NCI-H510A treated with DMSO at 0.1 percent for 48 hours (cell line): ENCODE results near the gene MED13L.

Source experiments
- DNase-seq: peaks from one replicate; lab custom pipeline; 2025; lab: John Stamatoyannopoulos, UW

Gene MED13L

GRCh38 chr12:116130431-116130830 is 147.1 kb downstream of the MED13L start:
- DNase-seq = no peak

GRCh38 chr12:116128779-116129178 is 148.7 kb downstream of the MED13L start:
- no peak for DNase-seq

- no peak for DNase-seq
Observed at GRCh38 chr12:116127859-116128258, 149.6 kb downstream of the MED13L start.

- DNase-seq = no peak
Observed at GRCh38 chr12:116126610-116127009, 150.9 kb downstream of the MED13L start.

- DNase-seq = no peak
Observed at GRCh38 chr12:116125956-116126566, 151.4 kb downstream of the MED13L start.

GRCh38 chr12:116125084-116125483 is 152.4 kb downstream of the MED13L start:
- DNase-seq = no peak

GRCh38 chr12:116123451-116124258 is 153.8 kb downstream of the MED13L start:
- DNase-seq = peak; percentile 92

GRCh38 chr12:116122628-116123027 is 154.9 kb downstream of the MED13L start:
- no peak for DNase-seq

GRCh38 chr12:116121453-116121871 is 156.0 kb downstream of the MED13L start:
- DNase-seq = no peak

GRCh38 chr12:116116650-116117424 is 160.7 kb downstream of the MED13L start:
- DNase-seq = no peak

GRCh38 chr12:116113398-116114130 is 163.9 kb downstream of the MED13L start:
- DNase-seq = peak; percentile 28

- no peak for DNase-seq
Observed at GRCh38 chr12:116106870-116107269, 170.6 kb downstream of the MED13L start.

- DNase-seq = no peak
Observed at GRCh38 chr12:116104167-116104767, 173.2 kb downstream of the MED13L start.

GRCh38 chr12:116101991-116102390 is 175.5 kb downstream of the MED13L start:
- no peak for DNase-seq

- peak; percentile 32 for DNase-seq
Observed at GRCh38 chr12:116099652-116100432, 177.7 kb downstream of the MED13L start.

- no peak for DNase-seq
Observed at GRCh38 chr12:116096874-116097273, 180.6 kb downstream of the MED13L start.

GRCh38 chr12:116094475-116094874 is 183.0 kb downstream of the MED13L start:
- DNase-seq = no peak

- DNase-seq = no peak
Observed at GRCh38 chr12:116093915-116094314, 183.6 kb downstream of the MED13L start.

- DNase-seq = no peak
Observed at GRCh38 chr12:116092776-116093175, 184.7 kb downstream of the MED13L start.

GRCh38 chr12:116092162-116092561 is 185.3 kb downstream of the MED13L start:
- DNase-seq = no peak

- DNase-seq = no peak
Observed at GRCh38 chr12:116091579-116091978, 185.9 kb downstream of the MED13L start.
